Measurements from ENCODE around the gene PRUNE2. TPM values are rescaled to one million over a fixed set of nuclear protein-coding genes. Genes with fewer than 3 reads are reported as not detected.

Gene PRUNE2
- total and polyA plus RNA-seq, 4 donors = 3.8 to 18.1 (median 7.8) TPM

DNA sequence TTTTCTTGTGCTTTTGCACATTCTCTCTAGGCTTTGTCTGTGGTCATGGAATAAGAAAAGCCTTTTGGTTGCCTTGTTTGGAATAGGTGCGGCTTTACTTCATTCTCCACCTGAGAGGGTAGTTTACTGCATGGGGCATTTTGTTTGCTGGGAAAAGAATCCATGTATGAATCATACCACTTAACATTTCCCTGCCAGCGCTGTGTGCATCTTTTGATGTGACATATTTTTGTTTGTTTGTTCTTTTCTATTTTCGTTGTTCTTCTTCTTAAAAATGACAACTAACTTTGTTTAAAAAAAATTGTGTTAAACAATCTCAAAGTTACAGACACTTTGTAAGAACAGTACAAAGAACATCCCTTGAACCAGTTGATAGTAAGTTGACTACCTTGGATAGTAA lies 333.8 kb downstream of the PRUNE2 start:
- Histone ChIP-seq H3K9me3 (ENCODE audit: control insufficient read depth in 4 of 4, insufficient read depth in 3 of 4, low read length in 3 of 4) (peaks cover 0 to 7% (median 0%) of the 10 kb centered on the region in 4 donors), H3K9ac (ENCODE audit: insufficient read depth in 1 of 2, low read length in 2 of 2) (no peak overlapping the region), H3K27ac (ENCODE audit: low read depth in 1 of 2, low read length in 1 of 2) (no peak overlapping the region), H3K27me3 (ENCODE audit: control insufficient read depth in 3 of 3, insufficient read depth in 3 of 3, low read length in 2 of 3) (peaks cover 0 to 5% (median 4%) of the 10 kb centered on the region in 3 donors), H3K36me3 (ENCODE audit: control insufficient read depth in 4 of 4, insufficient read depth in 4 of 4, low read length in 4 of 4) (peaks cover 0 to 2% (median 0%) of the 10 kb centered on the region in 4 donors), H3K4me3 (no peak overlapping the region), H3K4me1 (ENCODE audit: control insufficient read depth in 5 of 5, insufficient read depth in 5 of 5, low read length in 5 of 5) (no peaks in the 10 kb centered on the region)
- no peak for TF ChIP-seq CTCF (IDR thresholded peaks at IDR 0.05; ENCODE audit: control extremely low read depth, extremely low read depth)
- DNase-seq (no peak), ATAC-seq (ENCODE audit: insufficient read depth, low FRiP score) (no peak)
- 83 to 95% methylated on average over 3 of the region's 3 CpGs for WGBS, 2 donors

GRCh38 chr9:76571743-76572146 lies 334.2 kb downstream of the PRUNE2 start:
- Histone ChIP-seq H3K9me3 (ENCODE audit: control insufficient read depth in 4 of 4, insufficient read depth in 3 of 4, low read length in 3 of 4) (peaks cover 0 to 7% (median 0%) of the 10 kb centered on the region in 4 donors), H3K9ac (ENCODE audit: insufficient read depth in 1 of 2, low read length in 2 of 2) (peak overlapping the region in 1 of 2 donors; percentile 80), H3K27me3 (ENCODE audit: control insufficient read depth in 3 of 3, insufficient read depth in 3 of 3, low read length in 2 of 3) (peaks cover 0 to 5% (median 4%) of the 10 kb centered on the region in 3 donors), H3K36me3 (ENCODE audit: control insufficient read depth in 4 of 4, insufficient read depth in 4 of 4, low read length in 4 of 4) (peaks cover 0 to 2% (median 0%) of the 10 kb centered on the region in 4 donors), H3K4me3 (no peak overlapping the region), H3K27ac (ENCODE audit: low read depth in 1 of 2, low read length in 1 of 2) (peak overlapping the region in 1 of 2 donors; percentile 4), H3K4me1 (ENCODE audit: control insufficient read depth in 5 of 5, insufficient read depth in 5 of 5, low read length in 5 of 5) (no peaks in the 10 kb centered on the region)
- no peak for ATAC-seq (ENCODE audit: insufficient read depth, low FRiP score)
- 24 to 30% methylated on average over 31 to 37 of the region's 37 CpGs for WGBS, 2 donors
- TF ChIP-seq CTCF (IDR thresholded peaks at IDR 0.05; ENCODE audit: control extremely low read depth, extremely low read depth) = no peak
- no peak for DNase-seq

DNA sequence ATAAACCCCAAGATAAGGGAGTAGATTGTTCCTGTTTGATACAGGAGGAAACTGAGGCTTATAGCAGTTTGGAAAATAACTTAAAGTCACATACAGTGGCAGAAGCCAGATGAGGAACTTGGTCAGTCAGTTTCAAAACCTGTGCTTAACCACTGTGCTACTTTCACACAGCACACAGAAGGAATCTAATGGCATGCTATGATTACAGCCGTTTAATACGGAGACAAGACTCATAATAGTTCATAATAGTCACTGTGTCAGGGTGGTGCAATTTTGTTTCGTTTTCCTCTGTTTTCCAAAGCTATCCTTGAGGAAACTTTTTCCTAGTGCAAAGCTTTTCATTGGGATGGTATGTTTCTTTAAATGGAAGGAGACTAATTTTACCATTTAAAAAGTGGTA lies 334.6 kb downstream of the PRUNE2 start:
- Histone ChIP-seq H3K9ac (ENCODE audit: insufficient read depth in 1 of 2, low read length in 2 of 2) (peak overlapping the region in 1 of 2 donors; percentile 80), H3K27ac (ENCODE audit: low read depth in 1 of 2, low read length in 1 of 2) (no peak overlapping the region), H3K36me3 (ENCODE audit: control insufficient read depth in 4 of 4, insufficient read depth in 4 of 4, low read length in 4 of 4) (peaks cover 0 to 2% (median 0%) of the 10 kb centered on the region in 4 donors), H3K4me3 (no peak overlapping the region), H3K9me3 (ENCODE audit: control insufficient read depth in 4 of 4, insufficient read depth in 3 of 4, low read length in 3 of 4) (peaks cover 0 to 7% (median 0%) of the 10 kb centered on the region in 4 donors), H3K27me3 (ENCODE audit: control insufficient read depth in 3 of 3, insufficient read depth in 3 of 3, low read length in 2 of 3) (peaks cover 0 to 5% (median 4%) of the 10 kb centered on the region in 3 donors), H3K4me1 (ENCODE audit: control insufficient read depth in 5 of 5, insufficient read depth in 5 of 5, low read length in 5 of 5) (no peaks in the 10 kb centered on the region)
- no peak for TF ChIP-seq CTCF (IDR thresholded peaks at IDR 0.05; ENCODE audit: control extremely low read depth, extremely low read depth)
- ATAC-seq (ENCODE audit: insufficient read depth, low FRiP score) (no peak), DNase-seq (no peak)
- 19 to 21% methylated on average over 3 of the region's 3 CpGs for WGBS, 2 donors

DNA sequence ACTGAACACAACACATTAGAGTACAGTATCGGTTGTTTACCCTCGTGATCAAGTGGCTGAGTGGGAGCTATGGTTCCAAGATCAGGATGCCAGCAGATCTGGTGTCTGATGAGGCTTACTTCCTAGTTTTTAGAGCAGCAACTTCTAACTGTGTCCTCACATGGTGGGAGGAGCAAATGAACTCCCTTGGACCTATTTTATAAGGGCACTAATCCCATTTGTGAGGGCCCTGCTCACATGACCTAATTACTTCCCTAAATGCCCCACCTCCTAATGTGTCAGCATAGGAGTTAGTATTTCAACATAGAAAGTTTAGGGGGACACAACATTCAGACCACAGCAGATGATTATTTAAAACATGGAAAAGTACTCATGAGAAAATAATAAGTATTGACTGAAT lies 335.1 kb downstream of the PRUNE2 start:
- no peak for DNase-seq
- Histone ChIP-seq H3K27me3 (ENCODE audit: control insufficient read depth in 3 of 3, insufficient read depth in 3 of 3, low read length in 2 of 3) (peaks cover 0 to 5% (median 4%) of the 10 kb centered on the region in 3 donors), H3K27ac (ENCODE audit: low read depth in 1 of 2, low read length in 1 of 2) (no peak overlapping the region), H3K4me1 (ENCODE audit: control insufficient read depth in 5 of 5, insufficient read depth in 5 of 5, low read length in 5 of 5) (no peaks in the 10 kb centered on the region), H3K4me3 (no peak overlapping the region), H3K36me3 (ENCODE audit: control insufficient read depth in 4 of 4, insufficient read depth in 4 of 4, low read length in 4 of 4) (peaks cover 0 to 2% (median 0%) of the 10 kb centered on the region in 4 donors), H3K9ac (ENCODE audit: insufficient read depth in 1 of 2, low read length in 2 of 2) (no peak overlapping the region), H3K9me3 (ENCODE audit: control insufficient read depth in 4 of 4, insufficient read depth in 3 of 4, low read length in 3 of 4) (peaks cover 0 to 7% (median 0%) of the 10 kb centered on the region in 4 donors)
- ATAC-seq (ENCODE audit: insufficient read depth, low FRiP score) = no peak
- 91 to 96% methylated on average over 2 of the region's 2 CpGs for WGBS, 2 donors
- TF ChIP-seq CTCF (IDR thresholded peaks at IDR 0.05; ENCODE audit: control extremely low read depth, extremely low read depth) = no peak
